ENCODE data around the gene DAGLA.

DAGLA gene

DNA sequence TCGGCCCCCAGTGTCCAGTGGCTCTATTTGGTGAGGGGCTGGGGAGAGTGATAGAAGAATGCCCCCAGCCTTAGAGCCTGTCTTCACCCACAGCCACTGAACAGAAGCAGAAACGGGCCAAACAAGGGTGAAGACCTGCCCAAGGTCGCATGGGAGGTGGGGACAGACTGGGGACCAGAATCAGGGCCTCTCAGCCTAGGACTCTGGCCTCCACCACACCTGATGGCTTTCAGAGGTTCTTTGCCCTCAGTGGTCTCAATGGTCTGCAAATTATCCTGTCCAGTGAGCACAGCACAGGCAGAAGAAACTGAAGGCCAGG, 67.7 kb downstream of the DAGLA start:
- no peaks in the 10 kb centered on the region for H3K9me3 ChIP-seq (replicated peaks; ENCODE audit: insufficient read depth, low read length)
- no peaks in the 10 kb centered on the region for H3K36me3 ChIP-seq (replicated peaks; ENCODE audit: insufficient read depth, low read length)
- H4K20me1 ChIP-seq (ENCODE audit: insufficient read depth, low read length): no peaks in the 10 kb centered on the region
- DNase-seq: no peak
- no peak overlapping the region for H3K9ac ChIP-seq (ENCODE audit: low read length)
- TF ChIP-seq EZH2phosphoT487 (IDR thresholded peaks at IDR 0.05; ENCODE audit: low read length) (no peak), EZH2 (optimal IDR thresholded peaks at IDR 0.05; ENCODE audit: low read depth, low read length) (no peak)
- TF ChIP-seq, protein P1, sequence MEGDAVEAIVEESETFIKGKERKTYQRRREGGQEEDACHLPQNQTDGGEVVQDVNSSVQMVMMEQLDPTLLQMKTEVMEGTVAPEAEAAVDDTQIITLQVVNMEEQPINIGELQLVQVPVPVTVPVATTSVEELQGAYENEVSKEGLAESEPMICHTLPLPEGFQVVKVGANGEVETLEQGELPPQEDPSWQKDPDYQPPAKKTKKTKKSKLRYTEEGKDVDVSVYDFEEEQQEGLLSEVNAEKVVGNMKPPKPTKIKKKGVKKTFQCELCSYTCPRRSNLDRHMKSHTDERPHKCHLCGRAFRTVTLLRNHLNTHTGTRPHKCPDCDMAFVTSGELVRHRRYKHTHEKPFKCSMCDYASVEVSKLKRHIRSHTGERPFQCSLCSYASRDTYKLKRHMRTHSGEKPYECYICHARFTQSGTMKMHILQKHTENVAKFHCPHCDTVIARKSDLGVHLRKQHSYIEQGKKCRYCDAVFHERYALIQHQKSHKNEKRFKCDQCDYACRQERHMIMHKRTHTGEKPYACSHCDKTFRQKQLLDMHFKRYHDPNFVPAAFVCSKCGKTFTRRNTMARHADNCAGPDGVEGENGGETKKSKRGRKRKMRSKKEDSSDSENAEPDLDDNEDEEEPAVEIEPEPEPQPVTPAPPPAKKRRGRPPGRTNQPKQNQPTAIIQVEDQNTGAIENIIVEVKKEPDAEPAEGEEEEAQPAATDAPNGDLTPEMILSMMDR (IDR thresholded peaks at IDR 0.05; ENCODE audit: low read length): peak; percentile 26; the same call in 1 of the 2 replicates
- no peaks in the 10 kb centered on the region; the same call in 1 of the 2 replicates for H3K4me1 ChIP-seq (ENCODE audit: low read length)
- H2AFZ ChIP-seq (ENCODE audit: low read length): peak overlapping the region; percentile 24; the same call in 1 of the 2 replicates
- peaks cover 72% of the 10 kb centered on the region for H3K27me3 ChIP-seq (replicated peaks; ENCODE audit: insufficient read depth, low read length)
- H3K4me3 ChIP-seq (ENCODE audit: low read length): no peak overlapping the region
- H3K27ac ChIP-seq (ENCODE audit: low read length): no peak overlapping the region
- no peaks in the 10 kb centered on the region for H3F3A ChIP-seq (ENCODE audit: insufficient read depth, low read length)
- no peaks in the 10 kb centered on the region for H3K9me2 ChIP-seq (replicated peaks; ENCODE audit: insufficient read depth, low read length)
- H3K4me2 ChIP-seq (ENCODE audit: low read depth, low read length): peak overlapping the region; percentile 27; the same call in 1 of the 2 replicates
- no peaks in the 10 kb centered on the region for H3K79me2 ChIP-seq (ENCODE audit: low read length)

DNA sequence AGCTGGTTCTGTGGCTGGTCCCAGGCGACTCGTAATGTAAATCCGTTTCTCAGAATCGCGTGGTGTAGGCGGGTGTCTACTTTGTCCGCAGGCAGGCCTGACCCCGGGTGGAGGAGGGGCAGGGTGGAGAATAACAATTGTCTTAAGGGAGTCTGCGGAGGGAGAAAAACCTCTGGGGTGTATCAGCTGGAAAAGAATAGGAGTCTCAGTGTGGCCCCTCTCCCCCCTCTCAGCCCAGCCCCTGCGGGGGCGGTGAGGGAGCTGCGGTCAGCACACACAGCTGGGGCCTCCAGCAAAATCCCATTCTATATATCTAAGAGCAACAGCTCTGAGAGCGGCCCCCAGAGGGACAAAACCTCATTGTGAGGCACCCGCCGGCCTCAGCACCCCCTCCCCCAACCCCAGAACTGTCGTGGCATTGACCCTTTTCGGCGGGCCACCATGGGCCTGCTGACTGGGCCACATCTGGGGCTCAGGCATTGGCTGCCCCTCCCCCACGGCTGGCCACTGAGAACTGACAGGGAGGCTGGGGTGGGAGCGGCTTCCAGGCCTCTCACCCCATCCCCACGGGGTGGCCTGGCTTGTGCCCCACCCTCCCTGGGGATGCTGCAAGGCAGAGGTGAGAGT, 69.5 kb downstream of the DAGLA start:
- Histone ChIP-seq H3K4me1 (ENCODE audit: low read length) (no peaks in the 10 kb centered on the region; the same call in 1 of the 2 replicates), H3K9me2 (replicated peaks; ENCODE audit: insufficient read depth, low read length) (no peaks in the 10 kb centered on the region), H3K4me2 (ENCODE audit: low read depth, low read length) (no peak overlapping the region), H4K20me1 (ENCODE audit: insufficient read depth, low read length) (no peaks in the 10 kb centered on the region), H3K27ac (ENCODE audit: low read length) (no peak overlapping the region), H3K79me2 (ENCODE audit: low read length) (no peaks in the 10 kb centered on the region), H3K27me3 (replicated peaks; ENCODE audit: insufficient read depth, low read length) (peaks cover 72% of the 10 kb centered on the region), H3K4me3 (ENCODE audit: low read length) (no peak overlapping the region), H3F3A (ENCODE audit: insufficient read depth, low read length) (no peaks in the 10 kb centered on the region), H3K9ac (ENCODE audit: low read length) (no peak overlapping the region), H3K9me3 (replicated peaks; ENCODE audit: insufficient read depth, low read length) (no peaks in the 10 kb centered on the region), H3K36me3 (replicated peaks; ENCODE audit: insufficient read depth, low read length) (no peaks in the 10 kb centered on the region), H2AFZ (ENCODE audit: low read length) (no peak overlapping the region)
- DNase-seq: no peak
- TF ChIP-seq EZH2phosphoT487 (IDR thresholded peaks at IDR 0.05; ENCODE audit: low read length): no peak
- no peak for TF ChIP-seq EZH2 (optimal IDR thresholded peaks at IDR 0.05; ENCODE audit: low read depth, low read length)
- TF ChIP-seq, protein P1 (IDR thresholded peaks at IDR 0.05; ENCODE audit: low read length): no peak

DNA sequence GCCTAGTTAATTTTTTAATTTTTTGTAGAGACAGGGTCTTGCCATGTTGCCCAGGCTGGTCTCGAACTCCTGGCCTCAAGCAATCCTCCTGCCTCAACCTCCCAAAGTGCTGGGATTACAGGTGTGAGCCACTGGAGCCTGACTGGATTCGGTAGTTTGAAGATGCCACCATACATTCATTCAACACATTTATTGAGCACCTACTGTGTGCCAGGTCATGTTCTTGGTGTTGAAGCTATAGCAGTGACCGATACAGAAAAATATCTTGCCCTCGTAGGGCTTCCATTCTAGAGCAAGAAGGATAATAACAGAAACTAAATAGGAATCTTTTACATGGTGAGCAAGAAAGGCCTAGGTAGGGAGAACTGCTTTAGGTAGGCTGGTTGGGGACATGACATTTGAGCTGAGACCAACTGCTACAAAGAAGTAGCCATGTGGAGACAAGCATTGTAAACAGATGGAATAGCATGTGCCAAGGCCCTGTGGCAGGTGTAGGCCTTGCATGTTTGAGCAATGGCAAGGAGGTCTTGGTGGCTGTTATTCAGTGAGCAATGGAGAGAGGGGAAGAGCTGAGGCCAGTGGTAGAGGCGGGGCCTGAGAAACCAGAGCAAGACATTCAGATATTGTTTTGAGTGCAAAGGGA, 70.6 kb downstream of the DAGLA start:
- DNase-seq: no peak
- no peak overlapping the region for H2AFZ ChIP-seq (ENCODE audit: low read length)
- H3K27me3 ChIP-seq (replicated peaks; ENCODE audit: insufficient read depth, low read length): peaks cover 72% of the 10 kb centered on the region
- H3F3A ChIP-seq (ENCODE audit: insufficient read depth, low read length): no peaks in the 10 kb centered on the region
- no peak overlapping the region for H3K27ac ChIP-seq (ENCODE audit: low read length)
- H3K36me3 ChIP-seq (replicated peaks; ENCODE audit: insufficient read depth, low read length): no peaks in the 10 kb centered on the region
- H3K4me1 ChIP-seq (ENCODE audit: low read length): no peaks in the 10 kb centered on the region; the same call in 1 of the 2 replicates
- no peak overlapping the region for H3K9ac ChIP-seq (ENCODE audit: low read length)
- H3K9me2 ChIP-seq (replicated peaks; ENCODE audit: insufficient read depth, low read length): no peaks in the 10 kb centered on the region
- no peak overlapping the region for H3K4me3 ChIP-seq (ENCODE audit: low read length)
- no peaks in the 10 kb centered on the region for H3K9me3 ChIP-seq (replicated peaks; ENCODE audit: insufficient read depth, low read length)
- no peaks in the 10 kb centered on the region for H4K20me1 ChIP-seq (ENCODE audit: insufficient read depth, low read length)
- H3K79me2 ChIP-seq (ENCODE audit: low read length): no peaks in the 10 kb centered on the region
- no peak overlapping the region for H3K4me2 ChIP-seq (ENCODE audit: low read depth, low read length)
- TF ChIP-seq EZH2phosphoT487 (IDR thresholded peaks at IDR 0.05; ENCODE audit: low read length): no peak
- TF ChIP-seq, protein P1 (IDR thresholded peaks at IDR 0.05; ENCODE audit: low read length): no peak
- TF ChIP-seq EZH2 (optimal IDR thresholded peaks at IDR 0.05; ENCODE audit: low read depth, low read length): no peak

Data from MM.1S (cell line).